Purkinje cell (primary cell): ENCODE results near the gene PRRG2. TPM values are rescaled to one million over a fixed set of nuclear protein-coding genes. Genes with fewer than 3 reads are reported as not detected.

Experiments
- polyA plus RNA-seq: library from polyadenylated mRNA; unstranded; fragments of >200 nt; fragmentation: Nextera tagmentation; gene quantifications from 2 replicates; pipeline ENCODE4 v1.2.1, GENCODE V29; 2014

PRRG2 gene
- polyA plus RNA-seq = 0.17 TPM in 1 of 2 replicates, not detected in the other

DNA sequence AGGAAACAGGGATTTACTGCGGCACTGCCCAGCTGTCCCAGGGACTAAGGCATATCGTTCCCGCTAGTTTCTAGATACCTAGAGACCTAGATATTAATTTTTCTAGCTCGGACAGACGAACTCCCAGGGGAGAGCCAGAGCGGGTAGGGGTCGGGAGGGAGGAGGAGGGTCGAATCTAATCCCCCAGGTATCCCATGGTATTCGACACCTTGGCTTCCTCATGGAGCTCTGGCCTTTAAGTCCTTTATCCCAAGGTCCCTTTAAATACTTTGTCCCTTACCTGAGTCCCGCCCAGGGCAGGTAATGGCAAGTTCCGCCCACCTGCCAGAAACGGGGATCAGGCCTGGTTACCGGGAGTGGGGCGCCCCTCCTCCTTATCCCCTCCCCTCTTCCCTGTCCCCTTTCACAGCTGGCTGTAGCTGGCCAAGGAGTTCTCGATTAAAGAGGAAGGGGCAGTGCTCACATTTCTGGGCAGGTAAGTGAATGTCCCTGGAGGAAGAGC, at the start of gene PRRG2:
Gene PRRG2, plus strand, starts transcription at position 310 of the 502 bp plus-strand sequence. CDS start 1,904 bp downstream, outside the sequence.

DNA sequence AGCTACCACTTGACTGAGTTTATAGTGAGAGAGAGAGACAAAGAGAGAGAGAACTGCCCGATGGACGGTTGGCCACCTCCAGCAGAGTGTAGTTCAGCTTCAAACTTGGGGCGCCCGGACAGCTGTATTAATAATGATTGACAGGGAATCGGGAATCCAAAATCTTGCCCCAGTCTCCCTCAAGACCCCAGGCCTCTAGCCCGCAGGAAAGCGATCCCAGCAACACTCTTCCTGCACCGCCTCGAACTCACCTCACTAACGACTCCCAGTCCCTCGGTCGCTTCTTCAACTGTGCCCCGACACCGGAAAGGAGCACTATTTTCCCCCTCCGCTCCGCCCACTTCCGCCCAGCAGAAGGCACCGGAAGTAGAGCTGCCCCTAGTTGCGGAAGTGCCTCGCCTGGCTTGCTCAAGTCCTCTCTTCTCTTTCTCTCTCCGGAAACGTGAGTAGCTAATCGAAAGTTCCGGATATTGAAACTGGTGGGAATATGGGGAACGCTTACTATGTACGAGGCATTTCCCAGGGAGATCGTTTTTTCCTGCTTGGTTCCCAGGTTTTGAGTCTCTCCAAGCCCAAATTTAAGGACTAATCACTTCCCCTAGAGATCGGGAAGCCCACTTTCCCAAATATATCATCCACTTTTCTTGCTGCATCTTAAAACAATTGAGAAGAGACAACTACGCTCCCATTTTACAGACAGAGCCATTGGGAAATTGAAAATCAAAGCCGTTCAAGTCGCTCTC, 681 bp upstream of the PRRG2 start, which contains the start of gene NOSIP:
Gene NOSIP, minus strand, starts transcription at position 293 of the 743 bp plus-strand sequence. CDS start 19,865 bp downstream, outside the sequence.

DNA sequence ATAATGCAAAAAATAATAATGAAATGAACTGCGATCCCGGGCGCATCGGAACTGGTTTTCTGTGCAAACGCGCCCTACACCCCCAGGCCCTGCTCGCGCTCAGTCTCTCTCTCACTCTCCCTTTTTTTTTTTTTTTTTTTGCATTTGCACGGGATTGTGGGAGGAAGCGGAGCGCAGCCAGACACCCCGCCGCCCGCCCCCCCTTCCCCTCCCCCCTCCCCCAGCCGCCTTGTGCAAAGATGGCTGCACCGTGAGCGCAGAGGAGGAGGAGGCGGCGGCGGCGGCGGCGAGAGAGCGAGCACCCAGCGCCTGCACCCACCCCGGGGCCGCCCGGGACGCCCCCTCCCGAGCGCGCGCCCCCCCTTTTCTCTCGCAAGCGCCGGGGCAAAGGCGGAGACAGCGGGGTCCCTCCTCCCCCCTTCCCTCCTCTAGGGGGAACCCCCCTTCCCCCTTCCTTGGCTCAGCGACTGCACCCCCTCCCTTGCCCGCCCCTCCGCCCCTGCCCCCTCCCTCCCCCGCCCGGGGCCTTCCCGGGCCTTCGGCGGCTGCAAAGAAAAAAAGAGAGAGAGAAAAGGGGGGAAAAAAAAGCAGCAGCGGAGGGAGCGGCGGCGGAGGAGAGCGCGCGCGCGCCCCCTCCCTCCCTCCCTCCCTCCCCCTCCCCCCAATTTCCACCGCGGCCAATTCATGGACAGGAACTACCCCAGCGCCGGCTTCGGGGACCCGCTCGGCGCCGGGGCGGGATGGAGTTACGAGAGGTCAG, 10.0 kb downstream of the PRRG2 start, which contains the start of gene PRR12:
Gene PRR12, plus strand, starts transcription at position 212 of the 760 bp plus-strand sequence. Its CDS starts 473 bp downstream, at position 685.

DNA sequence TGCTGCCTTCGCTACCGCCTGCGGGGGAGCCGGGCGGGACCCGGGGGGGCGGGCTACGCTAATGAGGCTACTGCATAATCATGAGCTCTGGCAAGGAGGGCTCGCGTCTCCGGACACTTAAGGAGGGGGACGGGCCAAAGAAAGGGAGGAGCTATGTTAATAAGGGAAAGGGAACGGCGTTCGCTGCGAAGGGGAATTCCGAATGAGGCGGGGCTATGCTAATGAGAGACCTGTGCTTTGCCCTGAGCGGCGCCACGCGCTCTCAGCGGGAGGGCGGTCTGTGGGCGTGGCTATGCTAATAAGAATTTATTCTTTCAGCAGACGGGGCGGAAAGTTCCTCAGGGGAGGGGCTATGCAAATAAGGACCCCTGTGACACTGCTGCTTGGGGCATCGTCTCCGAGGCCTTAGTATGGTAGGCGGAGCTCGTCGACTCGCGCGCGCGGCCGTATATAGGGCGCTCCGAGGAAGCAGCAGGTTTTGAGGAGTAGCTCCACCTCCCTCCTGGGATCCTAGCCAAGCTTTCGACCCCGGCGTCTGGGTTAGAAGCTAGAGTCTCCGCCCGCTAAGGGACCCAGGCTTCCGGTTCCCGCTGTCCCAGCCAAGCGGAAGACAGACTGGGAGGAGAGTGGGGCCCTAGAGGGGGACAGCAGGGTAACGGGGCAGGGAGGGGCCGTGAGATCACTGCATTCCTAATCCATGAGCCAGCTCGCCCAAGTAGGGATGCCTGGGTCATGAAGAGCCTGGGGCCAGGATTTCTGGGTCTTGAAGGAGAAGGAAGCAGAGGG, 59.2 kb downstream of the PRRG2 start, which contains the start of gene RRAS:
Gene RRAS, minus strand, starts transcription at position 31 of the 786 bp plus-strand sequence. CDS start 45 bp downstream, outside the sequence.

Other genes with a start within 250 kb of the PRRG2 start
- 0.86 and 9.6 TPM in 2 replicates for gene CD37, start 245.9 kb upstream of the PRRG2 start, polyA plus RNA-seq
- 2.0 TPM in 1 of 2 replicates, not detected in the other for gene TEAD2, start 218.9 kb upstream of the PRRG2 start, polyA plus RNA-seq
- not detected in 2 replicates for gene DKKL1, start 217.4 kb upstream of the PRRG2 start, polyA plus RNA-seq
- gene KASH5, start 193.1 kb upstream of the PRRG2 start, polyA plus RNA-seq = not detected in 2 replicates
- gene PTH2, start 157.9 kb upstream of the PRRG2 start, polyA plus RNA-seq = not detected in 2 replicates
- gene GFY, start 155.9 kb upstream of the PRRG2 start, polyA plus RNA-seq = 0.67 TPM in 1 of 2 replicates, not detected in the other
- 3.2 and 81.0 TPM in 2 replicates for gene SLC17A7, start 139.8 kb upstream of the PRRG2 start, polyA plus RNA-seq
- gene PIH1D1, start 129.5 kb upstream of the PRRG2 start, polyA plus RNA-seq = 6.2 and 14.4 TPM in 2 replicates
- gene ALDH16A1, start 128.1 kb upstream of the PRRG2 start, polyA plus RNA-seq = 2.2 and 2.8 TPM in 2 replicates
- 1.0 TPM in 1 of 2 replicates, not detected in the other for gene FLT3LG, start 107.1 kb upstream of the PRRG2 start, polyA plus RNA-seq
- 290 and 308 TPM in 2 replicates for gene RPL13A, start 93.7 kb upstream of the PRRG2 start, polyA plus RNA-seq
- 911 and 988 TPM in 2 replicates for gene RPS11, start 84.9 kb upstream of the PRRG2 start, polyA plus RNA-seq
- 1.3 and 1.9 TPM in 2 replicates for gene FCGRT, start 68.7 kb upstream of the PRRG2 start, polyA plus RNA-seq
- gene RCN3, start 53.3 kb upstream of the PRRG2 start, polyA plus RNA-seq = not detected in 2 replicates
- 15.2 and 19.1 TPM in 2 replicates for gene NOSIP, start 760 bp upstream of the PRRG2 start, polyA plus RNA-seq
- 0.06 and 0.07 TPM in 2 replicates for gene PRR12, start 9.9 kb downstream of the PRRG2 start, polyA plus RNA-seq
- gene RRAS, start 58.8 kb downstream of the PRRG2 start, polyA plus RNA-seq = 2.0 and 3.0 TPM in 2 replicates
- 4.7 and 5.1 TPM in 2 replicates for gene SCAF1, start 60.9 kb downstream of the PRRG2 start, polyA plus RNA-seq
- 11.7 and 16.8 TPM in 2 replicates for gene IRF3, start 84.5 kb downstream of the PRRG2 start, polyA plus RNA-seq
- not detected in 2 replicates for gene BCL2L12, start 84.6 kb downstream of the PRRG2 start, polyA plus RNA-seq
- 11.1 and 12.9 TPM in 2 replicates for gene PRMT1, start 96.0 kb downstream of the PRRG2 start, polyA plus RNA-seq
- 0.71 and 1.7 TPM in 2 replicates for gene ADM5, start 108.3 kb downstream of the PRRG2 start, polyA plus RNA-seq
- 90.8 and 125 TPM in 2 replicates for gene CPT1C, start 109.8 kb downstream of the PRRG2 start, polyA plus RNA-seq
- not detected in 2 replicates for gene TSKS, start 182.0 kb downstream of the PRRG2 start, polyA plus RNA-seq
- gene AP2A1, start 185.7 kb downstream of the PRRG2 start, polyA plus RNA-seq = 8.3 and 8.6 TPM in 2 replicates
- gene FUZ, start 232.0 kb downstream of the PRRG2 start, polyA plus RNA-seq = 4.5 and 6.8 TPM in 2 replicates
- 9.5 and 19.7 TPM in 2 replicates for gene MED25, start 237.0 kb downstream of the PRRG2 start, polyA plus RNA-seq